ENCODE data around the gene PCMTD2. TPM values are rescaled to one million over a fixed set of nuclear protein-coding genes. Genes with fewer than 3 reads are reported as not detected.

PCMTD2 gene
- total and polyA plus RNA-seq, 2 of the 8 experiments (the other 6 are each of a cell fraction or from before 2014, with no cell fraction given), result 21.4 to 55.1 TPM

- TF ChIP-seq BCL11A (IDR thresholded peaks at IDR 0.05; ENCODE audit: low read depth in 2 of 2, low read length in 2 of 2) (no peak), CBX5 (IDR thresholded peaks at IDR 0.05; ENCODE audit: low read depth, low read length) (no peak), KDM4A (IDR thresholded peaks at IDR 0.05; ENCODE audit: low read depth, low read length, severe bottlenecking) (no peak)
- TF ChIP-seq, protein P1, sequence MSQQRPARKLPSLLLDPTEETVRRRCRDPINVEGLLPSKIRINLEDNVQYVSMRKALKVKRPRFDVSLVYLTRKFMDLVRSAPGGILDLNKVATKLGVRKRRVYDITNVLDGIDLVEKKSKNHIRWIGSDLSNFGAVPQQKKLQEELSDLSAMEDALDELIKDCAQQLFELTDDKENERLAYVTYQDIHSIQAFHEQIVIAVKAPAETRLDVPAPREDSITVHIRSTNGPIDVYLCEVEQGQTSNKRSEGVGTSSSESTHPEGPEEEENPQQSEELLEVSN (IDR thresholded peaks at IDR 0.05), result no peak
Measured at GRCh38 chr20:64278317-64278681, 22.8 kb downstream of the PCMTD2 start (continued).
